MV-4-11 (cell line): ENCODE results near the gene STK25.

ENCODE experiments used
- DNase-seq: peaks from one replicate; lab custom pipeline; 2025; lab: John Stamatoyannopoulos, UW

Gene STK25

DNA sequence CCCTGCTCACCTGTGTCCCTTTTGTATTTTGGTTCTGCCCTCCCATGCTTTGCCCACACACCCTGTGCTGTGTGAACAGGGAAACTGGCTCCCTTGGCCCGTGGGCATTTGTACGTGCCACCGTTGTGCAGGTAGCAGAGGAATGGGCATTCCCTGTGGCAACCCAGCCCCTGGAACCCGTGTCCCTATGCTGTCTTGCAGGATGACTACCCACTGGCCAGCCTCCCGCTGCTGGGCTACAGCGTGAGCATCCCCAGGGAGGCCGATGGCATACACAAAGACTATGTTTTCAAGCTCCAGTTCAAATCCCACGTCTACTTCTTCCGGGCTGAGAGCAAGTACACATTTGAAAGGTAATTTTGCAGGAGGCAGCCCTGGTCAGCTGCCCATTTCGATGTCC lies 15.3 kb downstream of the STK25 start:
- no peak for DNase-seq

DNA sequence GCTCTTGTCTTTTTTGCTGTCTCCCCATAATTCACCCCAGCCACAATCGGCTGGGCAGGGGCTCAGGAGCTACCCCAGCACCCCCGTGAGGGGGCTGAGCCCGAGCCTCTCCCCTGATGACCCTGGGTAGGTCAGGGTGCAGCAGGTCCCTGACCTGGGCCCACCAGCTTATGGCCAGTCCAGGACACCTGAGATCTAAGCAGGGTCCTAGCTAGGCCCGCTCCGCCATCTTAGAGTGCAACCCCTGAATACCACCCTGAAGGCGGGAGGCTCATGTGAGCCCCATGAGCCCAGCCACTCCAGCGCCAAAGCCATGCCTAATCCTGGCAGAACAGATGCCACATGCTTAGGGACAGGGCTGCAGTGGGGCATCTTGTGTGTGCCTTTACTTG lies 16.2 kb downstream of the STK25 start:
- DNase-seq = no peak

DNA sequence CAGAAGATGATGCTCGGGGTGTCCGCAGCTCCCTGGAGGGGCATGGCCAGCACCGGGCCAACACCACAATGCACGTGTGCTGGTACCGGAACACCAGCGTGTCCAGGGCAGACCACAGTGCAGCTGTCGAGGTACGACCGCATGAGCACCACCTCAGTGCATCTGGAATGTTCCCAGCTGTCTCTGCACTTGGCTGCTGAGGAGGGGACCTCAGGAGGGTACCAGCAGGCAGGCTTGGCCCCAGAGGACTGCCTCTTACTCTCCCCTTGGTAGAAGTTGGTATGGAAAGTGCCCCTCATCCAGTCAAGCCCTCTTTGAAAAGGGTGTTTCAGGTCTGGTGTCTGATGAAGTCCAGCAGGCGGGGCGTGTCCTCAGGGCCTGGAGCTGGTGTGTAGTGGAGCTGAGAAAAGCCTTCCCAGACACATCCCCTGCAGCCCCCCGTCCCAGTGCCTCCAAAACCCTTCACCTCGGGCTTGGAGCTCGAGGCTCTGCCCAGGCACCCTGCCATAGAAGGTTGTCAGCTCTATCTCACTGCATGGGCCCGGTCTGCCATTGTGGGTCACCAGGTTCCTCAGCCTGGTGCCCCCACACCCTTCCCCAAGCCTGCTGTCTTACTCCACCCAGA lies 16.7 kb downstream of the STK25 start:
- no peak for DNase-seq

DNA sequence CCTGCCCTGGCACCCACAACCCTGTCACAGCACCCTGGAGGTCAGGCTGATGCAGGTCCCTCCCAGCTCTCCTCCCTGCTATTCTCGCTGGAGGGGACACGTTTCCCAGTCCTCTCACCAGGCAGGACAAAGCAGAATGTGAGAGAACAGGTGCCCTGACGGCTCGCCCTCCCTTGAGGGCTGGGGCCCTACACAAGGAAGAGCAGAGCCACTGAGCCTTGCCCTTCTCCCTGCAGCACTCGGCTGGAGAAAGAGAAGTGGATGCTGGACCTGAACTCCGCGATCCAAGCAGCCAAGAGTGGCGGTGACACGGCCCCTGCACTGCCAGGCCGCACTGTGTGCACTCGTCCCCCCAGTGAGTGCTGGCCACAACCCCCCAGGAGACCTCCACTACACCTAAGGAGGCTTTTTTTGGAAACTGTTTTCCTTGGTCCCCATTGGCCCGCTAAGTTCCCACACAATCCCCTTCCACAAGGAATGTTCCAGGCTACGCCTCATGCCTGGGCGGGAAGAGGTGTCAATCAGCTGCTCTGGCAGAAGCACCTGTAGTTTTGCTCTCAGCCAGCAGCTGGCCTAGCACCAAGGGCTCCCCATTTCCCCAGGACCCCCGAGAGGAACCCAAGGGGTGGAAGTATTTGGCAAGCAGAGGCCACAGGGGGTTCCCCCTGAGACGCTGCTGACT lies 17.4 kb downstream of the STK25 start:
- DNase-seq = no peak

DNA sequence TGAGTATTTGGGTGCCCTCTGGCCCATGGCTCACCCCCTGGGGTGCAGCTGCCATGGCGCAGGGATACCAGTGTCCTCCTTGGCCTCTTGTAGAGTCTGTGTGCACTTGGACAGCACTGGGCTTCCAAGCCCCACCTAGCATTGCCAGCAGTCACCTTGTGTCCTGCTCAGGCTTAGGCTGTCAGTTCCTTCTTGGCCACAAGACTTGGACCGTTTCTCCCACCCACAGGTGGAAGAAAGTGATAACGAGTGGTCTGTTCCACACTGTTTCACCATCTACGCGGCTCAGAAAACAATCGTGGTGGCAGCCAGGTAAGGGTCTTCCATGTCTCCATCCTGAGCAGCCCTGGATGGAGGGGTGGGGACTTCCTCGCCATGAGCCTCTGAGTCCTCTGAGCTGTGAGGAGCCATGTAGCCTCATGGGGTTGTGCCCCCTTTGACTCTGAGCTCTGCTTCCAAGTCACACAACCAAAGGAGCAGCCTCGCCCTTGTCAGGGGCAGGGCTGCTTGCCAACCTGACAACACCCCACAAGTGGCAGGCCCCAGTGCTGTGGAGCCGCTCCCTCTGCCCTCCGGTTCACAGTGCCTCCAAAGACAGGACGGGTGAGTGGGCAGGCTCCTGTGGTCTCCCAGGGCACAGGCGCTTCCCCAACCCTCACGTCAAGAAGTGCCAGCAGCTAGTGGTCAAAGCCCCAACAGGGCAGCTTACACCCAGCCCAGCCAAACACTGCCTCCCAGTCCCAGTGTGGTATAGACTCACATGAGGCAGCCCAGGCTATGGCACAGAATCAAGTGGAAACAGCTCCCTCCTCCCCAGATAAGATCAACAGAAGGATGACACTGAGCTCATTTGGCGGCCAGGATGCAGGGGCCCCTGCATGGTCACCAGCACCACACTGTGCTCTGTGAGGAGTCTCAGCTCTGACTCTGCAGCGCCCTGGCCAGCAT lies 18.4 kb downstream of the STK25 start:
- no peak for DNase-seq

DNA sequence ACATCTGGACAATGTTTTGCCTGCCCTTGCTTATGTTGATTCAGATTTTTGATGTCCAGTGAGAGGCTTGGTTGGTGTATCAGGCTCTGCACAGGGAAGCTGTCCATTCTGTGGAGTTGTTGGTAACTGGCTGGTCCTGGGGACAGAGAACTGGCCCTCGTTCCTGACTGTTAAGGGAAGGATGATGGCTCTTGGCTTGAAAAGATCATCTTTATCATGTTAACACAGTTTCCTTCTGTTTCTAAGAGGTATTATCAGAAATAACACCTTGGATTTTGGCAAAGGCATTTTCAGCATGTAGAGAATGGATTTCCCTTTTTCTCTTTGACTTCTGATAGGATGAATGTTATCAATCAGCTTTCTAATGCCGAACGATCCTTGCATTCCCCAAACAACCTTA lies 19.3 kb downstream of the STK25 start:
- DNase-seq = no peak

DNA sequence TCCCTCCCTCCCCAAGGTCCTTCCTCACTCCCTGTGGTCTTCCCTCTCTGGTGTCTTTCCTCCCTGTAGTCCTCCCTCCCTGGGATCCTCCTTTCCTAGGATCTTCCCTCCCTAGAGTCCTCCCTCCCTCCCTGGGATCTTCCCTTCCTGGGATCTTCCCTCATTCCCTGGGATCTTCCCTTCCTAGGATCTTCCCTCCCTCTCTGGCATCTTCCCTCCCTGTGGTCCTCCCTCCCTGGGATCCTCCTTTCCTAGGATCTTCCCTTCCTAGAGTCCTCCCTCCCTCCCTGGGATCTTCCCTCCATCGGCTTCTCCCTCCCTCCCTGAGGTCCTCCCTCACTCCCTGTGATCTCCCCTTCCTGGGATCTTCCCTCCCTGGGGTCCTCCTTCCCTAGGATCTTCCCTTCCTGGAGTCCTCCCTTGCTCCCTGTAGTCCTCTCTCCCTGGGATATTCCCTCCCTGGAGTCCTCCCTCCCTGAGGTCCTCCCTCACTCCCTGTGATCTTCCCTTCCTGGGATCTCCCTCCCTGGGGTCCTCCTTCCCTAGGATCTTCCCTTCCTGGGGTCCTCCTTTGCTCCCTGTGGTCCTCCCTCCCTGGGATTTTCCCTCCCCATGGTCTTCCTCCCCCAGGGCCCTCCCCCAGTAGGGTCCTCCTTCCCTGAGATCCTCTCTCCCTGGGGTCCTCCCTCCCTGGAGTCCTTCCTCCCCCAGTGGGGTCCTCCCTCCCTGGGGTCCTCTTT lies 23.0 kb downstream of the STK25 start:
- no peak for DNase-seq

DNA sequence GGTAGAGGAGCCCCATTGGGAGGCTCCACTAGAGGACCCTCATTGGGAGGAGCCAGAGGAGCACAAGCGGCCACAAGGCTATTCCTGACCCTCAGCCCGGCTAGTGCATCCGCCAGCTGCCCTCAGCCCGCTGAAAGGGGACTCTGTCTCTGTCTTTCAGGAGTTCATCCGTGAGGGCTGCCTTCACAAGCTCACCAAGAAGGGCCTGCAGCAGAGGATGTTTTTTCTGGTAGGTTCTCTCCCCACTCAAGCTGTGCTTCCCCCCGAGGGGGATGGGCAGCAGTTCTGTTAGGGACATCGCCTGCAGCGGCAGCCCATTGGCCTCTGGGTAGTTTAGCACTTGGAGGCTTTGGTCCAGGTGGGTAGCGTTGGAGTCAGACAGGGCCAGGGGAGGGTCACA lies 25.1 kb downstream of the STK25 start:
- DNase-seq = no peak

DNA sequence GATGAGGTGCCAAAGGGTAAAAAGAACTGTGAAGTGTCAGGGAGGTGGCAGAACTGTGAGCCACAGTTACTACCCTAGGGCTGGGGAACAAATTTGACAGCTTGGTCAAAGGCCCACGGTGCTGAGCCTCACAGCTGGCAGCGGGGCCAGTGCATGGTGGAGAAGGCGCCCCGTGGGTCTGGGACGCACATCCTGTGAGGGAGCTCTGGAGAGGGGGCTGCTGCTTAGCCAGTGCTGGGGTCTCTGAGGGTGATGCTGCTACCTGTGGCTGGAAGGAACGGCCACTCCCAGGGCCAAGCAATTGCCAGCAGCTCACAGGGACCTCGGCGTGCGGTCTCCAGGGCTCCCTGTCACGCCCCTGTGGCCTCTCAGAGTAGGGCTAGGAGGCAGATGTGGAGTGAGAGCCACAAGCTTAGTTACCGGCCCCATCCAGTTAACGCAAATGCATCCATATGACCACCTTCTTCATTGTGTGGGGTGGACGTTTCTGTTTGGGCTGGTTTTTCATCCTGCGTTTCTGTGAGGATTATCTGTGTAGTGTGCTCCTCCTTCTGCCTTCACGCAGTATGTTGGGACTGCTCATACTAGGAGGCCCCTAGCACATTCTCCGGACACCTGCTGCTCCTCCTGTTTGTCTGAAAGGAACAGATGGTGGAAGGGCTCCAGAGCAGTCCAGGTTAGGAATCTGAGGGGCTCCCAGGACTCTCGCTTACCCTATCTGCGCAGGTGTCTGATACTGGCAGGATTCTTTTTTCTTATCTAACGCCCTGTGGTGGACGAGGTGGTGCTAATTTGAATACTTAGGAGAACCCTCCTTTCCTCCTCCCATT lies 26.0 kb downstream of the STK25 start:
- no peak for DNase-seq

DNA sequence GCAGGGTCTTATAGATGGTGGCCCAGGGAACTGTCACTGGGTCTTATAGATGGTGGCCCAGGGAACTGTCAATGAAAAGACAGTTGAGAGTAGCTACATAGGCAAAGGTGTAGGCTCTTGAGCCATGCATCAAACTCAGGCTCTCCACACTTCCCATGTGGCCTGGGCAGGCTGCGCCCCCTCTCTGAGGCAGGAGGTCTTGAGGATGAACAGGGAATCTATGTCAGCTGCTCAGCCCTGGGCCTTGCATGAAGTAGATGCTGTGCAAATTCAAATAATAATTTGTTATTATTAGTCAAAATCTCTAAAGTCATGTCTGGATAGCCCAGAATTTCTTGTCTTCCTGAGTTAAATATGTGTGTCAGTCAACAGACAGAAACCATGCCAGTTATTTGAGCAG lies 26.7 kb downstream of the STK25 start:
- DNase-seq = no peak

DNA sequence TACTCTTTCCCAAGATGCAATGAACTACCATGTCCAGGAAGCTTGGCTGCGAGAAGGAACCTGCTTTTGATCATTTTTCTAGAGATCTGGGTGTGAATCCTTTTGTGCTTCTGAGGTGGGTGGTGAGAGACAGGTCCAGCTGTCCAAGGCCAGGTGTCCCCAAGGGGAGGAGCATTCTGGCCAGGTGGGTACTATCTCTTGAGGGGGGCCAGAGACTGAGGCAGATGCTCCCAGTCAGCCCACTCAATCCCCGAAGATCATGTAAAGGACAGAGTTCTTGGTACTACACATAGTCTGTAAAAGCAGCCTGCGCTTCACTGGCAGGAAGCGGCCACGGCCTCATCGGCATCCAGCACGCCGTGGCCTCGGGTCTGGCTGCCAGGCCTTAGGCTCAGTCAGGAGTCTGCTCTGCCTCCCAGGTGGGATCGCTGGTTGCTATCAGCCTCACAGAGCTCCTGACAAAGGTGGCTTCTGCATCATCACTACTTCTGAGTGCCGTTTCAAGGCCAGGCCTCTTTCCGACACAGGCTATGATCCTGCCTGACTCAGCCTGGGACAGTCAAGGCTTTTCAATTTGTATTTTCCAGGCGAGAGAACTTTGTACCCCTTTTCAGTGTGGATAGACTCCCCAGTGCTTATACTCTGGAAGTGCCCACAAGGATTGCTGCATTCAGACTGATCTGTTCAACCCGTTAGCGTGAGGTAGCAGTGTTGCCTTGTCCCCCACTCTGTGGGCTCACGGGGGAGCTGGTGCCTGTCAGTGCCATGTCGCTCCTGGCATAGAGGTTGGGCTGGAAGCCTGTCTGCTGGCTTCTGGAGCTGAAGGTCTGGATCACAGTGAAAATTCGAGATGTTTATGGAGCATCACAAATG lies 29.1 kb downstream of the STK25 start:
- no peak for DNase-seq

DNA sequence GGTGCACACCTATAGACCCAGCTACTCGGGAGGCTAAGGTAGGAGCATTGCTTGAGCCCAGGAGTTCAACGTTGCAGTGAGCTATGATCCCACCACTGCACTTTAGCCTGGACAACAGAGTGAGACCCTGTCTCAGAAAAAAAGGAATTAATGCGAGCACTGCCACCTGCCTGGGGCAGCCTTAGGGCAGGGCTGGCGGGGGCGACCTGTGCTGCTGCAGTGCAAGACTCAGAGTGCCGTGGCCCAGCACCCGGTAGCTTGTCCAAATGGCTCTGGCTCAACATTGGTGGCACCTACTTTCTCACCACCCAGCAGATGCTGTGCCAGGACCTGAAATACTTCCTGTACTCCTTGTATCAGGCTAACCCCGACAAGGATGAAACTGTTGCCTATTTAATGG lies 30.2 kb downstream of the STK25 start:
- no peak for DNase-seq

DNA sequence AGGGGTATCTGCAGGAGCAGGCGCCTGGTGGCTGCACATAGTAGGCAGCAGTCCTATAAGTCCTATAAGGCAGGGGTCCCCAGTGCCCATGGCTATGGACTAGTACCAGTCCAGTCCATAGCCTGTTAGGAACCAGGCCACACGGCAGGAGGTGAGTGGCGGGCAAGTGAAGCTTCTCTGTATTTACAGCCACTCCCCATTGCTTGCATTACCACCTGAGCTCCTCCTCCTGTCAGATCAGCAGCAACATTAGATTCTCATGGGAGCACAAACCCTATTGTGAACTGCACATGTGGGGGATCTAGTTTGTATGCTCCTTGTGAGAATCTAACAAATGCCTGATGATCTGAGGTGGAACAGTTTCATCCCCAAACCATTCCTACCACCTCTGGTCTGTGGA lies 33.1 kb downstream of the STK25 start:
- DNase-seq = no peak

DNA sequence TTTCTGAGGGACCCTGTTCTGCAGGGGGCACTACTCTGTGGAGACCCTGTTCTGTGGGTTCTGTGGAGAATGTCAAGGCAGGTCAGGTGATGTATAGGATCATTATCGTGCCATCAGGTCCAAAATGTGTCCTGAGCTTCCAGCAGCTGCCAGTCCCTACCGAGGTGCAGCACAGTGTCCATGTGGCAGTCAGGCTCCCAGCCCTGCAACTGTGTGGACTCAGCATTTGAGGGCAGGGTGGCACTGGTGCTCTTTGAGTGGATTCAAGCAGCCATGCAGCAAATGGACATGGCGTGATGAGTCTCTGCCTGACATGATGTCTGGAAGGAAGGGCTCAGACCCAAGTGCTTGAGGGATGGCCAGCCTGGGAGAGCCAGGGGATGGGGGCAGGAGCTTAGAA lies 35.0 kb downstream of the STK25 start:
- no peak for DNase-seq

DNA sequence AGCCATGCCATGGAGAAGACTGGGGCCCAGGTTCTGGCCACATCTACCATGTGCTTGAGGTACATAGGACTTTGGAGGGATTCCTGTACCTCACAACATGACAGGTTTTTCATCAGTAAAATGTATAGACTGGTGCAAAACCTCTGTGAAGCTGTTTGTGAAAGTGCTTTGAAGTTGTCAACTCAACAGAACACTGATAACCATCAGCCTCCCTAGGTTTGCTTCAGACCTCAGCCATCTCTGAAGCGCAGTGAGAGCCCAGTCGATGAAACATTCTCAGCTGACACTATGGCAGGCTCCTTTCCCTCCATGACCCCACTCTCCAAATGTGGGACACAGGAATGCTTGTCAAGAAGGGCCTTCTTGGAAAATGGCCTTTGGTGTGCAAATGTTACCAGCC lies 38.6 kb downstream of the STK25 start:
- no peak for DNase-seq

DNA sequence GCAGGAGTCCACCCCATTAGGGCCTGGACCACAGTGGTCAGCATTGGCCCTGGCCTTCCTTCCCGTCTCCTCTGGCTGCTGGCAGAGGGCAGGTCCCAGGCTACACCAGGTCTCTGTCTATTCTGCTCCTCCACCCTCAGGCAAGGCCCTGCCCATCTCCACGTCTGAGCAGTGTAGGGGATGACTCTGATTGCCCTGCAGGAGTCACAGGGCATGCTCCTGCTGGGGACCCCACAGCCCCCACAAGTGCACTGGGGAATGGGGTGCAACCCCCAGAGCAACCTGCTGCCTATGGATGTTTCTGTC lies 40.0 kb downstream of the STK25 start:
- DNase-seq = no peak

DNA sequence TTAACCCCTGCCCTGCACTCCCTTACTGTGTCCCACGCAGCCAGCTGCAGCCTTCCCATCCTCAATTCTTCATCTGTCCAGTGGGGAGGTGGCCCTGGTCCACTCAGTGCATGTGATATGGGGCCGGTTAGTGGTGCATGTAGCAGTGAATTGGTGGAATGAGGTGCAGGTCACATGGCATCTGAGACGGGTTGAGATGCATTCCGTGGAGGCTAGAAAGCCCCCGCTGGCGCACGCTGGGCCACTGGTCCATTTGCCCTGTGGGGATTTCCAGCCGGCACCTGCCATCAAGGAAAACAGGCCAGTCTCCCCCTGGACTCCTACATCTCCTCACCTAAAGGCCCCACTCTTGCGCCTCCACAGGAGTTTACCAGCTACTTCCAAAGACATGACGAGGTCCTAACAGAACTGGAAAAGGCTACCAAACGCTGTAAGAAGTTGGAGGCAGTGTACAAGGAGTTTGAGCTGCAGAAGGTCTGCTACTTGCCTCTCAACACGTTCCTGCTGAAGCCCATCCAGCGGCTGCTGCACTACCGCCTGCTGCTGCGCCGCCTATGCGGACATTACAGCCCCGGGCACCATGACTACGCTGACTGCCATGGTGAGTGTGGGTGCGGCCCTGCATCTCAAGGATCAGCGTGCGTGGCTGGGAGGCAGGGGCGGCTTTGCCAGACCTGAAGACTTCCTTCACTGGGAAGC lies 40.5 kb downstream of the STK25 start:
- DNase-seq = no peak

DNA sequence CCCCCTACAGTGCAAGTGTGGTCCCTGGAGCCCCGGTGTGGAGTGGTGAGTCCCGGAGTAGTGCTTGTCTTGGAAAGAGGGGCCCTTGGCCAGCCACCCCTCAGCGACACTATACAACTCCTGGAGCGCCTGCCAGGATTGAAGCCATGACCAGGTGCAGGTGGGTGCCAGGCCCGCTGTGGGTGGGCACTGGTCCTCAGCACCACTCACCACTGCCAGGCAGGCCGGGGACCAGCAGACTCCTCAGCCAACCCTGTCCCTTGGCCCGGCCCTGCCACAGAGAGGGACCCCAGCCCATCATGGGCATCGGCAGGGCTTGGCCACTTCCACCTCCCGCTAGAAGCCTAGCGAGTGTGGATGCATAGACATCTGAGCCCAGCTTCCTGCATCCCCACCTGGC lies 42.2 kb downstream of the STK25 start:
- DNase-seq = no peak

DNA sequence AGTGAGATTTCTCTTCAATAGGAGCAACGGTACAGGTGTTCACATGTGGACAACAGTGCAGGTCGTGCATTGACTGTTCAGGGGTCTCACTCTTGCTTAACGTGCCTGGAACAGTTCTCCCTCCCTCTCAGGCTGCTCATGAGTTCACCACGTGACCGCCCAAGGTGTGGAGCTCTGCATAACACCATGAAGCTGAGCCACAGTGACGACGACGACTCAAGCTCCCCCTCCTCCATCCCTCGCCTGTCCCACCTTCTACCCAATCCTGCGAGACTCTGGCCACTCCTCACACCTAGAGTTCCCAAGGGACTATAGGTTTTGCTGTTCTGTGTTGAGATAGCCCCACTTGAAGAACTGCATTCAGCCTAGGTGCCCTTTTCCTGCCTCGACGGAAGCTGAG lies 42.8 kb downstream of the STK25 start:
- DNase-seq = no peak
